Caki2 (cell line): Measurements from ENCODE around the gene ITSN1. TPM values are rescaled to one million over a fixed set of nuclear protein-coding genes. Genes with fewer than 3 reads are reported as not detected.
"Not testable (repeated sequence)": the region's sequence is repeated elsewhere in the genome, so short reads cannot be mapped to it uniquely, and the experiment has no call there.

Experiments used
- DNase-seq: peaks from one replicate; pipeline ENCODE4 v3.0.0-alpha.2; 2015; ENCODE audit warnings: low read depth
- in situ Hi-C: cut with HindIII; loops from 2 replicates; pipeline ENCODE4 v1.10.0; 2016; ENCODE audit warnings: low sequenced_read_pairs, low pct_unique_long_range_greater_than_20kb, mixed read lengths
- total RNA-seq: library from RNA; depleted of rRNA; stranded (reverse); fragments of >200 nt; shearing (Covaris generic); gene quantifications from 2 replicates; pipeline ENCODE4 v1.2.3, GENCODE V29; 2014; ENCODE audit warnings: low replicate concordance; rRNA removed

The ITSN1 gene
- 21.6 and 36.1 TPM in 2 replicates for total RNA-seq

GRCh38 chr21:33642027-33642895, at the start of gene ITSN1:
Gene ITSN1, plus strand, starts transcription at chr21:33642501. Its CDS starts 76,328 bp downstream, at chr21:33718829.
- in situ Hi-C loops = no loop called here

GRCh38 chr21:33598051-33598450, 44.2 kb upstream of the ITSN1 start:
- DNase-seq = no peak
- in situ Hi-C loops = no loop called here

More at GRCh38 chr21:33642027-33642895, at the start of gene ITSN1:
- peak; percentile 100 for DNase-seq

GRCh38 chr21:33608559-33608958, 33.7 kb upstream of the ITSN1 start:
- in situ Hi-C loops = no loop called here
- DNase-seq = no peak

- no peak for DNase-seq
- in situ Hi-C loops = no loop called here
Observed at GRCh38 chr21:33611006-33611744, 31.1 kb upstream of the ITSN1 start.

- in situ Hi-C loops = not testable (repeated sequence)
- DNase-seq = peak; percentile 2
Observed at GRCh38 chr21:33617565-33617964, 24.7 kb upstream of the ITSN1 start.

- no peak for DNase-seq
- in situ Hi-C loops = no loop called here
Observed at GRCh38 chr21:33618407-33618806, 23.9 kb upstream of the ITSN1 start.

- in situ Hi-C loops = no loop called here
- DNase-seq = no peak
Observed at GRCh38 chr21:33619726-33620125, 22.6 kb upstream of the ITSN1 start.

GRCh38 chr21:33622253-33622652, 20.0 kb upstream of the ITSN1 start:
- no peak for DNase-seq
- in situ Hi-C loops = no loop called here

- in situ Hi-C loops, DNase-seq: not testable (repeated sequence)
Observed at GRCh38 chr21:33626151-33626550, 16.1 kb upstream of the ITSN1 start.

- in situ Hi-C loops = no loop called here
- no peak for DNase-seq
Observed at GRCh38 chr21:33634254-33634653, 8.0 kb upstream of the ITSN1 start.

GRCh38 chr21:33640697-33641351, 1.5 kb upstream of the ITSN1 start:
- no peak for DNase-seq
- in situ Hi-C loops = no loop called here

- peak; percentile 100 for DNase-seq
- in situ Hi-C loops = no loop called here
Observed at GRCh38 chr21:33641352-33642026, 812 bp upstream of the ITSN1 start, which contains the start of gene CRYZL1. Gene CRYZL1, minus strand, starts transcription at chr21:33641741. Its CDS starts 10,190 bp downstream, at chr21:33631551.

GRCh38 chr21:33642896-33643657, 776 bp downstream of the ITSN1 start:
- peak; percentile 42 for DNase-seq
- in situ Hi-C loops = no loop called here

GRCh38 chr21:33643658-33644311, 1.5 kb downstream of the ITSN1 start:
- in situ Hi-C loops = no loop called here

GRCh38 chr21:33644383-33645074, 2.2 kb downstream of the ITSN1 start:
- in situ Hi-C loops = no loop called here
- no peak for DNase-seq

More at GRCh38 chr21:33643658-33644311, 1.5 kb downstream of the ITSN1 start:
- no peak for DNase-seq

GRCh38 chr21:33645730-33646129, 3.4 kb downstream of the ITSN1 start:
- DNase-seq = no peak
- in situ Hi-C loops = no loop called here
